Thyroid gland (tissue), 4 donors: Measurements from ENCODE around the gene VWA1. TPM values are rescaled to one million over a fixed set of nuclear protein-coding genes. Genes with fewer than 3 reads are reported as not detected.

ENCODE experiments used
- DNase-seq, 2 donors: peaks; one replicate each; pipeline ENCODE4 v3.0.0-alpha.2; 2019
- H3K27ac ChIP-seq, 3 donors: fragments of 200-600 bp; sonication (generic); 1 replicate in 2 of 3; 2 replicates in 1 of 3; pipeline ENCODE4 v1.5.1; 2016 to 2019; ENCODE audit warnings: mild to moderate bottlenecking in 1 of 3, moderate library complexity in 1 of 3
- H3K27me3 ChIP-seq: fragments of 200-600 bp; sonication (generic); one replicate; pipeline ENCODE4 v1.5.1; 2019
- H3K36me3 ChIP-seq, 2 donors: fragments of 200-600 bp; sonication (generic); one replicate each; pipeline ENCODE4 v1.5.1; 2016 to 2019
- H3K4me1 ChIP-seq, 2 donors: fragments of 200-600 bp; sonication (generic); one replicate each; pipeline ENCODE4 v1.5.1; 2017 to 2019
- H3K4me3 ChIP-seq, 3 donors: fragments of 200-600 bp; sonication (generic); replicated peaks in 1 of 3; 1 replicate in 2 of 3; 2 replicates in 1 of 3; pipeline ENCODE4 v1.5.1; 2016; ENCODE audit warnings: mild to moderate bottlenecking in 1 of 3
- H3K9me3 ChIP-seq: fragments of 200-600 bp; sonication (generic); one replicate; pipeline ENCODE4 v1.5.1; 2017
- CTCF ChIP-seq, 6 experiments: fragments of 200-600 bp in 3 of 6; fragments of 450-650 bp in 3 of 6; sonication (generic) in 3 of 6; IDR thresholded peaks; one replicate each; pipeline ENCODE4 v1.5.1; 2016 to 2019; ENCODE audit warnings: antibody characterized with exemption in 6 of 6, mild to moderate bottlenecking in 2 of 6, inconsistent platforms in 1 of 6, moderate library complexity in 1 of 6
- POLR2A ChIP-seq, 2 donors: fragments of 450-650 bp; IDR thresholded peaks; one replicate each; pipeline ENCODE4 v1.6.1; 2017; ENCODE audit warnings: antibody characterized with exemption in 2 of 2, mild to moderate bottlenecking in 2 of 2, moderate library complexity in 1 of 2
- WGBS, 2 donors: methylation state at CpG; one replicate each; pipeline ENCODE4 v1.1.5; 2017; 5-methylcytosine and 5-hydroxymethylcytosine counted together
- intact Hi-C: fragments of 100-400 bp; cut with DNase I; formaldehyde crosslinking; loops from one replicate; pipeline ENCODE4 v1.15.1; 2023
- total RNA-seq, 4 donors: library from RNA; depleted of rRNA; stranded (reverse); fragments of >200 nt; gene quantifications; one replicate each; pipeline ENCODE4 v1.2.3, GENCODE V29; 2016

Gene VWA1
- total RNA-seq, 4 donors from 2014 or later = 11.4 to 52.0 (median 30.3) TPM

GRCh38 chr1:1435911-1436629 lies 580 bp downstream of the VWA1 start:
- intact Hi-C loops = no loop called here
- no peaks in the 10 kb centered on the region for H3K27me3 ChIP-seq
- no peaks in the 10 kb centered on the region for H3K36me3 ChIP-seq
- no peak for DNase-seq
- TF ChIP-seq CTCF (IDR thresholded peaks at IDR 0.05) (no peak), POLR2A (IDR thresholded peaks at IDR 0.05) (no peak)
- H3K27ac ChIP-seq = no peak overlapping the region
- H3K9me3 ChIP-seq = no peaks in the 10 kb centered on the region
- peaks cover 7 to 59% of the 10 kb centered on the region in 2 donors for H3K4me1 ChIP-seq
- peak overlapping the region in 1 of 3 donors; percentile 26 for H3K4me3 ChIP-seq
- 21 to 23% methylated on average over 12 to 24 of the region's 40 CpGs for WGBS, 2 donors

- Histone ChIP-seq H3K4me1 (peaks cover 7 to 55% of the 10 kb centered on the region in 2 donors), H3K27me3 (no peaks in the 10 kb centered on the region), H3K9me3 (no peaks in the 10 kb centered on the region), H3K27ac (no peak overlapping the region), H3K4me3 (peak overlapping the region in 1 of 3 donors; percentile 26), H3K36me3 (no peaks in the 10 kb centered on the region)
- TF ChIP-seq POLR2A (IDR thresholded peaks at IDR 0.05) = no peak
- TF ChIP-seq CTCF (IDR thresholded peaks at IDR 0.05) = no peak
- no peak for DNase-seq
- WGBS, 2 donors = 94% methylated on average over 2 of the region's 7 CpGs; no CpG with 5 or more reads in 1 of the 2 donors
- intact Hi-C loops = no loop called here
Measured at GRCh38 chr1:1436630-1437032, 1.1 kb downstream of the VWA1 start.

GRCh38 chr1:1437033-1437903 lies 1.8 kb downstream of the VWA1 start:
- no peaks in the 10 kb centered on the region for H3K27me3 ChIP-seq
- DNase-seq = no peak
- 90 to 95% methylated on average over 9 to 27 of the region's 31 CpGs for WGBS, 2 donors
- no peaks in the 10 kb centered on the region for H3K36me3 ChIP-seq
- H3K4me3 ChIP-seq = no peak overlapping the region
- intact Hi-C loops = no loop called here
- H3K4me1 ChIP-seq = peaks cover 7 to 49% of the 10 kb centered on the region in 2 donors
- no peak for TF ChIP-seq POLR2A (IDR thresholded peaks at IDR 0.05)
- TF ChIP-seq CTCF (IDR thresholded peaks at IDR 0.05) = no peak
- H3K27ac ChIP-seq = no peak overlapping the region
- H3K9me3 ChIP-seq = no peaks in the 10 kb centered on the region

GRCh38 chr1:1437904-1438376 lies 2.5 kb downstream of the VWA1 start:
- TF ChIP-seq CTCF (IDR thresholded peaks at IDR 0.05) (no peak), POLR2A (IDR thresholded peaks at IDR 0.05) (no peak)
- Histone ChIP-seq H3K27me3 (no peaks in the 10 kb centered on the region), H3K9me3 (no peaks in the 10 kb centered on the region), H3K4me1 (peaks cover 7 to 42% of the 10 kb centered on the region in 2 donors), H3K36me3 (no peaks in the 10 kb centered on the region), H3K27ac (no peak overlapping the region), H3K4me3 (no peak overlapping the region)
- intact Hi-C loops = no loop called here
- DNase-seq = no peak
- 70 to 83% methylated on average over 8 to 10 of the region's 11 CpGs for WGBS, 2 donors
